IPS-NIHi11 (cell line): ENCODE results near the gene CELF2.
A peak's percentile ranks its signal among the peaks of the same experiment; 100 is the strongest.

ENCODE experiments used
- DNase-seq: peaks from one replicate; pipeline ENCODE4 v3.0.0; 2012; ENCODE audit warnings: mixed read lengths, low spot score

CELF2 gene

DNA sequence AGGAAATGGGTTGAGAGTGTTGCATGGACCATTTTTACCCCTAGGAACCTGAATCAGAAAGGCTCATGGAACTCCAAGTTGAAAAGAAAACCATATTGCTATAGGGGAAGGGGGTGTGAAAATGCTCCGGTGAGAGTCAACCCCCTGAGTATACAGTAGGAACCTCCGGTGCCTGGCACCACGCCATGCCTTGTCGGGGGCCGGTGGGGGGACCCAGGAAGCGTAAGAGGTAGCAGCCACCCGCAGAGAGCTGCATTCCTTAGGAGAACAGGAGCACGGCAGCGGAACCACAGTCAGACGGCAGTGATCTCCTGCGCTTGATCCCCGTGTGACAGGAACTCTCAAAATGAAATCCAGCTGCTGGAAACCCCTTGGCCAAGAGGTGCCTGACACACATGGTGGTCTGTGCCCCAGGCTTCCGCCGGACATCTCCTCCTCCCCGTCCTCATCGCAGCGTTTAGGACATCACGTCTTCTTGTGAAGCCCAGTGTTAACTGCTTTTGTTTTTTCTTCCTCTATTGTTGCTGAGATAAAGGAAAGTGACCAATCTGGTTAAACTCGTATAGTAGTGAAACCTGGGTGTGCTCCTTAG lies 186.8 kb downstream of the CELF2 start:
- DNase-seq = peak; percentile 27

DNA sequence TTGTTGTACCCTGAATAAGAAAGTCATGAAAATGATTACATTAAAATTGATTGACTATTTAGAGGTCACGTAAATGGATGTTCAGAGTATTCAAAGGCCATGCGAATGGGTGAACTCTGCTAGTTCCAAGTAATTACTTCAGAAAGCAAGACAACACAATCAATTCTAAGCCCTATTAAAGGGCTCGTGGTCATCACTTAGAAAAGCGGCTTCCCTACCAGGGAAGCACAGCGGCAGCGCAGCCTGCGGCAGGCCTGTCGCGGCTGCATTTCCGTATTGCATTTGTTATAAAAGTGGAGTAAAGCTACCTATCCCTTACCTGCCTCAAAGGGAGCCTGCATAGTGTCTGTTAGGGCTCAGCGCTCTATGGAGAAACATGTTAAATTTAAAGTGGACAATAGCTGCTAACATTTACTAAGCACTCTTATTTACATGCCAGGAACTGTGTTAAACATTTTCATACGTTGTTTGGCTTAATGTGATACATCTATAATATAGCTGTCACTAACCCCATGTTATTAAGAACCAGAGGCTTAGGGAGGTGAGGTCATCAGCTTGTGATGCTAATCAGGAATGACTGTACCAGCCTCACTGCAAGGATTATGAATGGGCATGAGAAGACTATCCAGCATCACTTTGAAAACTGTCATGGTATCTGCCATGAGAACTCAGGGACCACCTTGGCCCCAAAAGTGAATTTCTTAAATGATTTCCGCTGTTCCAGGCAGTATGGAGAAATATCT lies 187.5 kb downstream of the CELF2 start:
- no peak for DNase-seq

DNA sequence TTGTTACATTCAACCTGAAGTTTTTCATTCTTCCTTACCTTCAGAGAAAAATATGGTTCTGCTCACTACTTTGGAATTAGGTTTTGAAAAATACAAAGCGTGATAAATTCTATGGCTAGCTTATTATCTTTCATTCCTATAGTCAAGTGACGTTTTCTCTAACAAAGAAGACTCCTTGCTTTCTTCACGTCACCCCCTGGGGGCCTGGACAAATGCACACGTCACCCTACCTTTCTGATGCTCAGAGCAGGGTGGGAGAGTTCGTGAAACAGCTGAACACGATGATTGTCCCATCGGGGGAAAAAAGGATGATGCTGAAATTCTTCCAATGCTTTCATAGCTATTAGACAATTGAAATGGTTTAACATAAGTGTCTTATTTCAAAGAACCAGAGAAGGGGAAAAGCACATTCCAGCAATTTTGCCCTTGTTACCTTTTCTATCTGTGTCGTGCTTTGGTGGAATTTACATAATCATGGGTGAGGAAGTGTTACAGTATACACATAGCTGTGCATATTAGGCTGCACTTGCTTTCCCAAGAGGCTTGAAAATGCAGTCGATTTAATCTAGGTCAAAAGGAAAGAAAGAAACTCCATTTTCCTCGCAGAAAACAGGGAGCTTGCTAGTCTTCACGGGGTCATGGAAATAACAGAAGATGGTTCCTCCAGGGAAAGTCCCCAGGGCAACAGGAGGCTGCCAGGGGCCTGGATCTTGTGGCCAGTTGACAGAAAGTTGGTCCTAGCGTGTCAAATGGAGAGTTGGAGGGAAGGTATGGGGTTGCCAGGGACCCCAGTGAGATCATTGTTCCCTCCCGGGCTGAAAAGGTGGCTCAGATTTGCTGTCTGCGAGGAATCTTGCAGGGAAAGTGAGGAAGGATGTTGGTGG lies 189.2 kb downstream of the CELF2 start:
- DNase-seq = no peak

DNA sequence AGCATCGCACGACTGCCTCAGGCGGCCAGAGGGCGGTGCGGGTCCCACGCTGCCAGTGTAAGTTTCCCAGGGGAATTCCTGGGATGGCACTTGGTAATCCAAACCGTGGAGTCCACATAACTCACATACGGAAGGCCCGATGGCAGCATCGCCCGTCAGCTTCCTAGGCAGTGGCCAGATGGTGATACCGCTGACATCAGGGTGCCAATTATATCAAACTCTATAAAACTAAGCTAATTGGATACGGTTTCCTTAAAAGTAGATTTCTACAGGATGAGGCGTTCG lies 189.8 kb downstream of the CELF2 start:
- no peak for DNase-seq

DNA sequence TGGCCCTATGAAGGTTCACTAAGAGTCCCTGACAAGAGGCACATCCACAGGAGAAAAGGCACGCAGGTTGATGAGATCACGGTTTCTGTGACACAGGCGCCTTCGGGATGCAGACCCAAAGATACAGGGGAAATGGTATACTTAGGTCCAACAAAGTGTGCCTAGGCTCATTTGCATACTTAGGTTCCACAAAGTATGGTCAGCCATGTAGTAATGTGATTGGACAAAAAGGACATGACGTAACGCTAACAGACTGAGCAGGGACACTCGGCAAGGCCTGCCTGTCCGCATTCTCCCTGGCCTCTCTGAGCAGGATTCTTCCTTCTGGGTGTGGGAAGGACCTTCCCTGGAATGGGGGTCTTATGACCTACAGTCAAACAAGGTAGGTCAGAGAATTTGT lies 190.6 kb downstream of the CELF2 start:
- no peak for DNase-seq

DNA sequence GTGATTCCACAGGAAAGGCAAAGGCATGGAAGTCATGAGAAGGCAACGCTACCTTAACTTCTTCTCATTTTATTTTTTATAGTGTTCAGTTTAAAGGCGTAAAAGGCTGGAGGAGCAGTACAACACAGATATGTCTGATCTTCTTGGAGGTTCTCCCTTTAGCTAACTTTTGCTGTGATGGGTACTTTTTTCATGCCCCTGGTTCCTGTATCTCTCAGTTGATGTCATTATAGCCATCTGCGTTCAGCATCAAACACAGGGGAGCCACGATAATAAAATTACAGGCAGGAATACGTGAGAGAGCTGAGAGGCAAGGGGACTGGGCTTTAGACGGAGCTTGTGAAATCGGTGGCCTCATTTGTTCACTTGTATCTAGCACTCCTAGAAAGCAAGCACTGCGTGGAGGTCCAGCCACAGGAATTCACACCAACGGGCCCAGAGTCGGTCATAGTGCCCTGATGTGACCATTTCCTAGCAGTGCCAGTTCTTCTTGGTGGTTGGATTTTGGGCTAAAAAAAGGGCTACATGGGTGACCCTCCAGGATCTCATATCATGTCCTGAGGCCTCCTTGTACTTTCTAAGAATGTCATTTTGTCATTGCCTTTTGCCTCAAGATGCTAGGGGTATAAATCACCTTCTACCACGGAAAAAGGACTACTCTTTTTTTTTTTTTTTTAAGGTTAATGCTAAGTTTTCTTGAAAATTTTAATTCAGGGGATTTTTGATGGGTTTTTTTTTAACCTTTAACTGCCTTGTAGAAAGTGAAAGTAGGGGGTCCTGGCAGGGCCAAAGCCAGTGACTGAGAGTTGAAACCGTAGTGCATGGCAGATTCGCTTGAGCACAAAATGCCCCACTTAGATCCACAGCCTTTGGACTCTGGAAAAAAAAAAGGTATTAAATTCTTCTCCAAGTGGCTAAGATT lies 191.5 kb downstream of the CELF2 start:
- no peak for DNase-seq

DNA sequence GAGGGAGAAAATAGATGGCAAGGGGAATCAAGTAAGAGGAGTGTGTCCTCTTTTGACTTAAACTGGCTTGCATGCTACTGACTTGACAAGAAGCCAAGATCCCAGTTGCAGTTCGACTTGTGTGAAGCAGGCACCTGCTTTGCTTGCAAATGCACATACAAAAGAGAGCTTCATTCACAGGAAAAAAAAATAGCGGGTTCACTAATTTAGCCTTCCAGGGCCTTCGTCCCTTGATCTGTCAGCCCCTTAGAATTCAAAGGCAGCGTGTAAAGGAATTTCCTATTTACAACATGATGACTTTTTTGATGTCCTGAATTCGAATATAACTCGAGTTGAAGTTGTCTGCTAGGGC lies 192.1 kb downstream of the CELF2 start:
- DNase-seq = no peak

DNA sequence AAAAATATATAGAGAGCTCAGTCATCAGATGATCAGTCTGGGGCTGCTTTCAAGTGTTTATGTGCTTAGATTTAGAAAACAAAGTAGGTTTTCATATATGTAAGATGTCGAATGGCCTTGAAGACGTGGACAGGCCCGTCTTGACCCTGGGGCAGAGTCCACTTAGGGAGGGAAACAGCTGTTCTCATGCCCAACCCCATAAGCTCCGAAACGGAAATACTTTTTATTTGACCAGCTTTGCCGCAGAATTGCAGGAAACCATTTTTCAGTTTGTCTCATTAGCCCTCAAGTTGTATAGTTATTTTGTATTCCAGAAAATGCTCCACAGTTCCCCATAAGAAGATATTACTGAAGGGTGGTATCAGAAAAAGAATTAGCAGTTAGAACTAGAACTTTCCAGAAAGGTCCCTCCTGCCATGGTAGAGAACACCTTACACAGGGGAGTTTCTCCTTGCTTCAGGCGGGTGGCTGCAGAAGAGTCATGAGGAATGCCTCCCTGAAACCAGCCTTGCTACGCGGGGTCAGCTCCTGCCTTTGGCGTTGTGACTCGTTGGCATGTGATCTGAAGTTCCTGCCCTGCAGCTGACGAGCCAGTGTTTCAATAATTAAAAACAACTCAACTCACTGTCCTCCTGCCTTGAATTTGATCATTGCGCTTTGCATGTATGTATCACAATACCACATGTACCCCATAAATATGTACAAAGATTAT lies 192.7 kb downstream of the CELF2 start:
- no peak for DNase-seq

DNA sequence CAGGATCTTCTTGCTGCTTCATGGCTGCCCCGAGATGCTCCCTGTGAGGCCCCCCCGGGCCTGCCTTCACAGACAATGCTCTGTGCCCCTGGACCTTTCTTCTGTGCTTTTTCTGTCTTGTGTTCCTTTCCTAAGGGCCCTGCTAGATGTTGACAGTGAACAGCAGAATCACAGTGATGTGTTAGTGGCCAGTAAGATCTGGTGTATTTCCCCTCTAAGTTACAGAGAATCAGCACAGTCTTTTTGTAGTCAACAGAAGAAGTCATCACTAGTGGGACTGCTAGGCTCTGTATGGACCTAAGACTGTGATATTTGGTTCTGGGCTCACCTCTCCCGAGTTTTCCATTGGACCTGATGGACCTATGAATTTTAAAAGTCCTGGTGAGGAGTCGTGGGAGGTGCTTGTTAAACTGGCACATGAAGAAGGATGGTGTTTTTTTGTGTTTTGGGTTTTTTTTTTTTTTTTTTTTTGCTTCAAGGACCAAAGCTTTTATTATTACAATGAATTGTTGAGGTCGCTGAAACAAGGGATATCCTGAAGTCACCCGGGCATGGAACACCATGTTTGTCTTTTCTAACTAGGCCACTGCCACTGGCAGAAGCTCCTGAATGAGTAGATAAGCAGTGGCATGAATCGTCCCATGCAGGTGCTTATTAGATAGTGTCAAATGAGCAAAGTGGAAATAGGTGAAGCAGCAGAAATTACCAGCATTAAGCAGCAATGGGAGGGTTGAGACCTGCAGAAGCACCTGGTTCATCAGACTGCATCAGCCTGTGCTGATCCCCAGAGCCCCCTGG lies 194.8 kb downstream of the CELF2 start:
- DNase-seq = no peak

DNA sequence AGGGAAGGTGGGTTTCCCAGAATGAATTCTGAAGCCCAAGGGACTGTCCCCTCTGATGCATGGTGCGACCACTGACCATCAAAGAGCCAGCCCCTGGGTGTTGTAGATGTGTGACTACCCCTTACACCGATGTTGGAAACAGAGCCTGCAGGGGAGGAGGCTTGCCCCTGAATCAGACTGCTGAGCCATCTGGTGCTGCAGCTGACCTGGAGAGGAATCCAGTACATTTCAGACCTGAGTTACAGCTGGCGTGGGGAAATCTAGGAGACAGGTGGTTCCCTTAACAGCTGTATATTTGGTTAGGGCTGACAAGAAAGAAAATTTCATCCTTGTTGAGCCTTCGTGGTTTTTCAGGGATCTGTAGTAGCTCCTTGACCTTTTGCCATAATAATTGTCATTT lies 195.5 kb downstream of the CELF2 start:
- DNase-seq = no peak

DNA sequence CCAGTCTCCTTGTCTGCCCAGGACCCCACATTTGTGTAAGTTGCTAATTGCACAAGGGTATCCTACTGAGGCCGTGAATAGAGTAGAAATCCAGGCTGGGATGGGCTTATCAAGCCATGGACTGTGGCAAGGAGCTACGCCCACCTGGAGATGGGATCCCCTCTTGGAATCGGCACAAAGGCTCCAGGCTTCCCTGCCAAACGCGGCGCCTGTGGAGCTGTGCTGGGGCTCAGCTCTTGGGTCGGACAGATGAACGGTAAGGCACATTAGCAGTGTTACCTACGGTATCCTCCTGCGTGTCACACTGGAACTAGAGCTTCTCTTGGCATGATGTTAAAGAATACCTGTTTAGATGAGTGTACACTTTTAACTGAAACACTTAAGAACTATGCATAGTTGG lies 196.7 kb downstream of the CELF2 start:
- DNase-seq = no peak

DNA sequence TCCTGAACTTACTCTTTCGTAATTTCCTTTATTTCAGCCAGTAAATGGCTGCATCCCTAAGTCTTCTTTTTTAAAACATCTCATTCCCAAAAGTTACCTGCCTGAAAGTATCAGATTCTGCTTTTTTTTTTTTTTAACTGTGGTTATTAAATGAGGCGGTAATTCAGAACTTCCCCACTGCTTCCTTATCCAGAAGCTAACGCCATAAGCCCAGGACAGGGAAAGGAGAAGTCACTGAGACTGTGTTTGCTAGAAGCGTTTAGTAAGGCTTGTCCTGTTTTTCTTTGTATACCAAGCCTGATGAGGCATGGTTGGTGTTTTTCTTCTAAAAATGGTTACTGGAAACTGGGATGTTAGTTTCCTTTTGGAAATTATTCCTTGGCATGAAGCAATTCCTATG lies 197.8 kb downstream of the CELF2 start:
- DNase-seq = no peak

DNA sequence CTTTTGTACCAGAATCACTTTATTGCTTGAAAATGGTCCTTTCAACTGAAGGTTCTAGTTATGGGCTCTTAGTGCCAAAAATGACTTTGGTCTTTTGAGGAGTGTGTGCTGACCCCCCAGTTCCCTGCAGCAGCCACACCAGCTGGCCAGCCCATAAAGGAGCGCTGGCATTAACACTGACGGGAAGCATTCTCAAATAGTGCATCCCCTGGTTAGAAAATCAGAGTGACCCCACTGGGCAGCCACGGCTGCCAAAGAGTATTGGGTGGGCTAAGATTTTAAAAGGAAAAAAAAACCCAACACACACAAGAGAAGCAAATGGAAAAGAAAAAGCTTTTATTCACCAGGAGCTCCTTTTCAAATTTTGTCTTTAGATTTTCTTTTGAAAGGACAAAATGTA lies 199.8 kb downstream of the CELF2 start:
- no peak for DNase-seq

DNA sequence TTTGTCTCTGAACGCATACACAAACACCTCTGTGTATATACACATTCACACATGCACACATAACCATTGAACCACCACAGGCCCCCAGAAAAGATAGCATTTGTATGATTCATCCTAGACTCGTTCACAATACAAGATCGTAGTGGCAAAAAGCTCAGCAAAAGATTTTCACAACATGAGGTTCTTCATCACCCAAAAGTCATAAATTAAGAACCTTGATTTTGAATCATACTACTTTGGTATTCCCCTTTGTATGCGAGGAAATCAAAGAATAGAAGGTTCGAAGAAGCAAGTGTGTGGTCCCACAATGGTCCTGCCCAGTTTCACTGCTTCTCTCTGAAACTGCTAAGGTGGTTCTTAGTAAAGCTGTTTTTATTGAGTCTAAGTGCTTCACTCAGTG lies 200.7 kb downstream of the CELF2 start:
- no peak for DNase-seq

DNA sequence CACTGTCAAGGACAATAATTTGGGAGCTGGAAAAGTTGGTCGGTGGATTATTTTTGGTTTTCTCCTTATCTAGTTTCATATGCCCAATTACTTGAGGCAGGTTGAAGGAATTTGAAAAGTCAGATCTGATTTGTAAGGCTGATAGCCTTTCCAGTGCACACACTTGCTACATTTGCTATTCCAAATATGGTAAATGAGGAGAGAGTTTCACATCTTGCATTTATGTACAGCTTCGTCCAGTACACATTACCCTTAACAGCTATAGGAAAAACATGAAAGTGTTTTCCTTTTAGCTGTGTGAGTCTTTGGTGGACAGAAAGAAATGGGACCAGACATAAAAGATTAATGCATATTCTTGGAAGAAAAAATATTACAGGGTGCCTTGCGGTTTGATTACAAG lies 201.8 kb downstream of the CELF2 start:
- no peak for DNase-seq

DNA sequence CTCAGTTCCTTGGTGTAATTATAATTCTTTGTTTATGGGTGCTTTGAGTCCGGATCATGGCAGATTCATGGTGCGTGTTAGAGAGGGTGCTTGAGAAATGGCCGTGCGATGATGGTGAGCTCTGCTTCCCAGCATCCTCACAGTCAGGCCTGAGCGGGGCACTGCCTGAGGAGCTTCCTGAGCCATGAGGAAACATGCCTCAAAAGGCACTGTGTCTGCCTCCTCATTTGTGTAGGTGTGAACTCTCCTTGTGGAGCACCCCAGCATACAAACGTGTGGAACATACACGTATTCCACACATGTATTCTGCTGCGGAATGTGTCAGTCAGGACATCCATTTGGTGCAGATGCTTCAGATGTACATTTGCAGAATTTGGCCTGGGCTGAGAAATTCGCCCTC lies 205.4 kb downstream of the CELF2 start:
- DNase-seq = no peak

DNA sequence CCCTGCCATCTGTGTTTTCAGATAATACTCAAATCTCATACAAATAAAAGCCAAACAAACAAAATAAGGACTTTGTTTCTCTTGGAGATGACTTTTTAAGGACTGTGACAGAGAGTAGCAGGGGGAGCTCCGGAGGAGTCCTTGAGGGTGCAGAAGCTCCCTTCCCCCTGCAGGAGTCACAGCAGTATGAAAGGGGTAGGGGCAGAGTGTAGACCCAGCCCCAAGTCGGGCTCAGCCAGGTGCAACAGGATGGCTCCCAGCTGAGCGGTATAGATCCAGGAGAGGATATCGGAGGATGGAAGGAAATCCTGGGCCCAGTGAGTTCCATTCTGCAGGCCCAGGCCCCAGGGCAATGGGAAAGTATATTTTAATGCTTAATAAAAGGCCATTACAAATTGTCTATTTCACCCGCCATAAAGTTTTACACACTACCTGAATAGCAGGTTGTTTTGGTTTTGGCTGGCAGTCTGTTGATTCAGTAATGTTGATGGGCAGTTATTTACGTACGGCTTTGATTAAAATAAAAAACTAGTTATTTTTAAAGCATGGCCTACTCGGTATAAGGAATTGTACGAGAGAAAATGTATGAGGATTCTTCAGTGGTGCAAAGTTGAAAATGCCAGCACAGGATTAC lies 206.0 kb downstream of the CELF2 start:
- no peak for DNase-seq

DNA sequence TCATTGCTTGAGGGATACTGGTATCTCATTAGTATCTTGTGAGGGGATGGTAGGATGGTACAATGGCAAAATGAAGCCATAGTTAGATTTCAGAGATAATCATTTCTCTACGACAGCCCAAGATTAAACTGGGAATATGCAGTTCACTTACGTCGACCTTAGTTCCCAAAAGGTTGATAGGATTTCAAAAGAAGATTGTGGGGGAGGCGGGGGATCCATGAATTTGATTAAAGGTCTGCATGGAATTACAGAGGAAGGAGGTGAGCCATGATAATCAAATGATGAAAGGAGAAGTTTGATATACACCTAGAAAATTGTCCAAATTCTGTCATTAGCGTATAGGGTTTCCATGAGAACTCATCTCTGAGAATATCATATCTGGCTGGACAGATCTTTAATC lies 206.6 kb downstream of the CELF2 start:
- no peak for DNase-seq

DNA sequence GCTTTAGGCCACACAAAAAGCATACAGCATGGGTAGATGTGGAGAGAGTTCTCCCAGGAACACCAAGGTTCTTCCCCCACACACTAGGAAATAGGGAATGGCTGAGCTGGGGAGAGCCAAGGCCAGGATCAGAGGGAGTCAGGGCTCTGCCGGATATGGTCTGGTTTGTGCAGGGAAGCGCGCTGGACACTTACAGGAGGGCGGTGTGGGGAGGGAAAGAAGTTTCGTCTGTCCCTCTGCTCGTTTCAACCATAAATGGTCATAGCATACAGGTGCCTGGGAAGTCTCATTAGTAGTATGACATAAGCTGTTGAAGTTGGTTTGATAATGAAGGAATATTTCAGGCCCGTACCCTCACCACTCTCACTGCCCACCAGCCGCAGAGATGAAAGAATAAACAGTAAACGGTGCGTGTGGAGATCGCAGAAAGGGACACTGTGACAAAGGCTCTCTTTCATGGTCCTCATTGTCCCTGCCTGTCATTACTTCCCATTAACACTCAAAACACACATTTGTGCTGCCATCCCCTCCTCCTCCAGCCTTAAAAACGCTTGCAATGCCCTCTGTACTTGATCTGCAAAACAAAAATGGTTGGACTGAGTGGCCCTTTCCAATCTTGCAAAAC lies 207.2 kb downstream of the CELF2 start:
- DNase-seq = no peak

DNA sequence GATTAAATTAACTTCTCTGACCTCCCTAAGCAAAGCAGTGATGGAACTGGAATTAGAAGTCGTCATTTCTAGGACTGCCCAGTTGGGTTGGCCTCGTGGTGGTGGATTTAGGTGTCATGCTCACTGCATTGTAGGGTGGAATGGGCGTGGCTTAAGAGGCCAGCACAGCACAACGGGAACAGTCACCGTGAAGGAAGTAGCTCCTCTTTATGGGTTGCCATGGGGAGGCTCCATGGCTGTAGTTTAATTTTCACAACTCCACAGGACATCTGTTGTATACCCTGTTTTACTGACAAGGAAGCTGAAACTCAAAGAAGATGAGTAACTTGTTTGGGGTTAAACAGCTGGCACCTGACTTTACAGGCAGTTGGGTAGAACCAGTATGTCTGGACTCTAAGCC lies 208.3 kb downstream of the CELF2 start:
- no peak for DNase-seq
